Heart right ventricle (tissue), 16 donors: Measurements from ENCODE around the gene RALB. TPM values are rescaled to one million over a fixed set of nuclear protein-coding genes. Genes with fewer than 3 reads are reported as not detected.

Experiments used
- ATAC-seq, 8 donors: fragments of 200-7000 bp; cut with Tn5 transposase; one replicate each; pipeline ENCODE4 v1.9.1; 2020; ENCODE audit warnings: mild to moderate bottlenecking in 8 of 8, moderate library complexity in 8 of 8, moderate number of reproducible peaks in 1 of 8
- DNase-seq, 2 donors: peaks; one replicate each; pipeline ENCODE4 v3.0.0-alpha.2; 2020
- H3K27ac ChIP-seq, 10 donors: fragments of 200-600 bp; sonication (generic) in 2 of 10; one replicate each; pipeline versions ENCODE4 v1.5.0 to v1.8.0; 2020 to 2022; ENCODE audit warnings: mild to moderate bottlenecking in 3 of 10
- H3K27me3 ChIP-seq, 7 donors: fragments of 200-600 bp; one replicate each; pipeline ENCODE4 v1.8.0; 2021 to 2022; ENCODE audit warnings: mild to moderate bottlenecking in 2 of 7
- H3K36me3 ChIP-seq, 9 donors: fragments of 200-600 bp; sonication (generic) in 1 of 9; one replicate each; pipeline versions ENCODE4 v1.5.0 to v1.8.0; 2020 to 2022; ENCODE audit warnings: mild to moderate bottlenecking in 2 of 9
- H3K4me1 ChIP-seq, 9 donors: fragments of 200-600 bp; sonication (generic) in 1 of 9; one replicate each; pipeline versions ENCODE4 v1.5.0 to v1.8.0; 2020 to 2022; ENCODE audit warnings: mild to moderate bottlenecking in 4 of 9
- H3K4me3 ChIP-seq, 10 donors: fragments of 200-600 bp; sonication (generic) in 2 of 10; one replicate each; pipeline versions ENCODE4 v1.5.0 to v1.8.0; 2020 to 2022; ENCODE audit warnings: mild to moderate bottlenecking in 7 of 10, moderate library complexity in 2 of 10
- H3K9me3 ChIP-seq, 11 donors: fragments of 200-600 bp in 10 of 11; sonication (generic) in 2 of 11; one replicate each; pipeline versions ENCODE4 v1.5.0 to v1.8.0; 2013 to 2022; ENCODE audit warnings: mild to moderate bottlenecking in 2 of 11, control low read depth in 1 of 11, moderate library complexity in 1 of 11
- WGBS, 2 donors: extraction: QIAGEN DNeasy Blood & Tissue Kit; methylation state at CpG; one replicate each; pipeline ENCODE4 v1.1.7; 2013; ENCODE audit warnings: inconsistent platforms in 1 of 2; 5-methylcytosine and 5-hydroxymethylcytosine counted together
- intact Hi-C, 10 donors: fragments of 100-400 bp; cut with DNase I; formaldehyde crosslinking; loops; one replicate each; pipeline versions ENCODE4 v1.11.1 to v1.14.2; 2022
- polyA plus RNA-seq, 2 donors: library from polyadenylated mRNA; stranded (reverse); fragments of 200-250 nt; gene quantifications; one replicate each; pipeline ENCODE4 v1.2.3, GENCODE V29; 2013
- total RNA-seq, 10 donors: library from RNA; stranded (reverse); fragmentation: NEBNext Ultra II Directional in 3 of 10; extraction: Animal tissue kit (Norgen Biotek cat#: 25700) in 3 of 10; gene quantifications; one replicate each; pipeline versions ENCODE4 v1.2.1 to v1.2.4, GENCODE V29; 2021 to 2023
- TF ChIP-seq, protein P1 (sequence below), 9 donors: fragments of 200-600 bp; sonication (generic) in 2 of 9; IDR thresholded peaks; one replicate each; pipeline versions ENCODE4 v1.5.0 to v1.8.0; 2021 to 2022; ENCODE audit warnings: antibody characterized with exemption in 9 of 9, mild to moderate bottlenecking in 5 of 9, moderate library complexity in 1 of 9
- donor health status: Arrhythmogenic right ventricular cardiomyopathy.
- donor health status: ischemic (EF 13 %, LVEDD 7.1; RV severe dilation, severe dysfunction).
- donor health status: healthy with polysubstance abuse.
- donor health status: DM: no; HTN: yes; CAD: no.
- donor health status: DM: no; HTN: no; CAD: no.
- donor health status: ischemic (EF 25% LVEDD 6.9; RV normal size, moderate dysfunction).
- donor health status: ischemic (EF 25% LVEDD 5.7; RV mildly dilated, moderate dysfunction).
- donor health status: healthy.
- donor health status: DM: yes; HTN: yes; CAD: no.
- donor health status: Ischemic cardiomyopathy.
- donor health status: ischemic (EF 35%, LVEDD 5.7; RV mildly dilated, moderate dysfunction).
- donor health status: nonischemic (EF 11% LVEDD 7.7; RV severe dilation, severe dysfunction).
- donor health status: DM: yes; HTN: yes; CAD: no.
- donor health status: PGD.
- donor health status: ischemic (EF 29% LVEDD 5.4; RV normal size, mild dysfunction).
- donor health status: nonischemic (EF 23%, LVEDD 6.1; RV moderate dilation, normal function).

RALB gene
- total and polyA plus RNA-seq, 12 donors, result 21.9 to 68.1 (median 45.0) TPM

DNA sequence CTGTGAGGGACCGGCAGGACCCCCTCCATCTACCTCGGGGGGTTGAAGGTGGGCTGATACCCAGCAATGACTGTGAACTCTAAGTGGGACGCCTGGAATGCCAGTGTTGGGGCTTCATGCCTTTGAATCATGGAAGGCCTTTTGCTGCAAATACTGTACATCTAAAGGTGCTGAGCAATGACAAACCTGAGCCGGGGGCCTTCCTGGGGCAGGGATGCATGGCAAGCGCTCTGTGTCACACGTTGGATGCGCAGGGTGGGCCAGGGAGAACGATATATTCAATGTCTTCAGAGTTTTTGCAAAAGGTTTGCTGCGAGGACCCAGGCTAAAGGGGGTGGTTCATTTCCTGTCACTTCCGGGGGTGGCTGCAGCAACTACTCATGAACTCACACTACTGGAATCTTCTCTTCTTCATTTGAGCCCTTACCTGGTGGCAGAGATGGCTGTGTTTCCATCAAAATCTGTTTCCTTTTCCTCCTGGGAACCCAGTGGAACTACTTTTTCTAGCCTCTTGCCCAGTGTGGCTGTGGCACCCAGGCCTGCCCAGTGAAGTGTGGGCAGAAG is 69.2 kb downstream of the RALB start:
- intact Hi-C loops, result no loop called here
- H3K27ac ChIP-seq, result no peak overlapping the region
- no peak overlapping the region for H3K4me3 ChIP-seq
- TF ChIP-seq, protein P1, sequence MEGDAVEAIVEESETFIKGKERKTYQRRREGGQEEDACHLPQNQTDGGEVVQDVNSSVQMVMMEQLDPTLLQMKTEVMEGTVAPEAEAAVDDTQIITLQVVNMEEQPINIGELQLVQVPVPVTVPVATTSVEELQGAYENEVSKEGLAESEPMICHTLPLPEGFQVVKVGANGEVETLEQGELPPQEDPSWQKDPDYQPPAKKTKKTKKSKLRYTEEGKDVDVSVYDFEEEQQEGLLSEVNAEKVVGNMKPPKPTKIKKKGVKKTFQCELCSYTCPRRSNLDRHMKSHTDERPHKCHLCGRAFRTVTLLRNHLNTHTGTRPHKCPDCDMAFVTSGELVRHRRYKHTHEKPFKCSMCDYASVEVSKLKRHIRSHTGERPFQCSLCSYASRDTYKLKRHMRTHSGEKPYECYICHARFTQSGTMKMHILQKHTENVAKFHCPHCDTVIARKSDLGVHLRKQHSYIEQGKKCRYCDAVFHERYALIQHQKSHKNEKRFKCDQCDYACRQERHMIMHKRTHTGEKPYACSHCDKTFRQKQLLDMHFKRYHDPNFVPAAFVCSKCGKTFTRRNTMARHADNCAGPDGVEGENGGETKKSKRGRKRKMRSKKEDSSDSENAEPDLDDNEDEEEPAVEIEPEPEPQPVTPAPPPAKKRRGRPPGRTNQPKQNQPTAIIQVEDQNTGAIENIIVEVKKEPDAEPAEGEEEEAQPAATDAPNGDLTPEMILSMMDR (IDR thresholded peaks at IDR 0.05), result no peak
- no peak for DNase-seq
- ATAC-seq, result no peak
- H3K4me1 ChIP-seq, result peaks cover 19 to 37% (median 28%) of the 10 kb centered on the region in 9 donors
- no peaks in the 10 kb centered on the region for H3K36me3 ChIP-seq
- no peaks in the 10 kb centered on the region for H3K9me3 ChIP-seq
- H3K27me3 ChIP-seq, result peaks cover 0 to 23% (median 0%) of the 10 kb centered on the region in 7 donors
- WGBS, 2 donors, result 90 to 92% methylated on average over 10 of the region's 10 CpGs

DNA sequence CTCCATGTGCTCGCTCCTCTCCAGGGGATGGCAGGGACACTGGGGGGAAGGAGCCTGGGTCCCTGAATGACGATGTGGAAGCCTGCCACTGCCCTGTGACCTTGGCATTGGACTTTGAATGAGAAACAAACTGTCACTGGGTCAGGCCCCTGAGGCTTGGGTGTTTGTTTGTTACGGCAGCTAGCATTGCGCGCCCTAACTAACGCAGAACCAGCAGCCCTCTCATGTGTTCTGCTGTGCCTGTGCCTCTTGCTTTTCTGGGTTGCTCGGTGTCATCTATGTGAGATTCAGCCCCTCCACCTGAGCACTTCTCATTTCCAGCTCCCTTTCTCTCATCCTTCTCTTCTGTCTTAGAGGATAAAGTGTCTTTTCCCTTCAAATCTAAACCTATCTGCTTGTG is 69.7 kb downstream of the RALB start:
- Histone ChIP-seq H3K9me3 (no peaks in the 10 kb centered on the region), H3K4me3 (no peak overlapping the region), H3K36me3 (no peaks in the 10 kb centered on the region), H3K27ac (no peak overlapping the region), H3K27me3 (peaks cover 0 to 23% (median 0%) of the 10 kb centered on the region in 7 donors), H3K4me1 (peaks cover 19 to 37% (median 28%) of the 10 kb centered on the region in 9 donors)
- DNase-seq, result no peak
- TF ChIP-seq, protein P1 (IDR thresholded peaks at IDR 0.05), result no peak
- WGBS, 2 donors, result 96 to 97% methylated on average over 7 of the region's 7 CpGs
- intact Hi-C loops, result no loop called here
- ATAC-seq, result no peak

DNA sequence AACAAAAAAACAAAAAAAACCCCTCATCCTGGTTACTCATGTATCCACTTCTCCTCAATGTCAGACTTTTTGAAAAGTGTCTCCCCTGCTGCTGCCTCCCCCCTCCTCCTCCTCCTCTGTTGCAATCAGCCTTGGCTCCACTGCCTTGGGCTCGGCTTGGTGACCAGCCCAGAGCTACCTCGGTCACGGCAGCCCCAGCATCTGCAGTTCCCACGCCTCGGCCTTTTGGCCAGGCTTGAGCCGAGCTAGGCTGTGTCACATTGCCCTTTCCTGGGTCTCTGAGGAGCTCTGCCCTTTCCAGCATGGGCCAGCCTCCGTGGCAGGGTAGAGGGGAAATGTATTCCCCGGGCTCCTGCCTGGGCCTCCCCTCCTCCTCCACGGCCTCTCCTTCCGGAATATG is 70.6 kb downstream of the RALB start:
- Histone ChIP-seq H3K27me3 (peaks cover 0 to 23% (median 0%) of the 10 kb centered on the region in 7 donors), H3K36me3 (no peaks in the 10 kb centered on the region), H3K4me1 (peaks cover 19 to 37% (median 28%) of the 10 kb centered on the region in 9 donors), H3K4me3 (no peak overlapping the region), H3K9me3 (no peaks in the 10 kb centered on the region), H3K27ac (peak overlapping the region in 1 of 10 donors; percentile 36)
- intact Hi-C loops, result no loop called here
- WGBS, 2 donors, result 38 to 41% methylated on average over 10 of the region's 10 CpGs
- ATAC-seq (peak; percentile 65 to 93 (median 84)), DNase-seq (peak; percentile 45 to 77)
- TF ChIP-seq, protein P1 (IDR thresholded peaks at IDR 0.05), result no peak

DNA sequence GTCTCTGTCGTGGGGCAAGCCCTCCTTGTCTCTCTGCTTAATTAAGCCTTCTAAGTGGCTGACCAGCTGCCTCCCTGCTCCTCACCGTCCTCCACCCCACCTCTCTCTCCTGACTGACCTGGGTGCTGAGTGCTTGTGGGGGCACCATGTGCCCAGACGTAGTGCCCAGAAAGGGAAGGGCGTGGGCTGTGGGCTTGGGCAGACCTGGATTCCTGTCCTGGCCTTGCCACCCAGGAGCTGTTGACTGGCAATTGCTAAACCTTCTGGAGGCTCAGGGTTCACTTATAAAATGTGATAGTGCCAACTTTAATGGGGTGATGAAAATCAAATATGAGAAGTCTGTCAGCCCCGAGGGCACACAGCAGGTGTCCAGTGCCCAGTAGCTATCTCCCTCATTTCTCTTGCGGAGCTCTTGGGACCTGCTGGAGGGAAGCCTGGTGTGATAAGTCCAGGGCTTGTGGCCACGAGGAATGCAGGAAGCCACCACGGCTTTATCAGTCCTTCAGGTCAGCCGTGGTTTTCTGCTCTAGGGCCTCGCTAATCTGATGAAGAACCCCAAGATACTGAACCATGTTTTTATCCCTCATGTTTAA is 71.3 kb downstream of the RALB start:
- Histone ChIP-seq H3K4me3 (no peak overlapping the region), H3K27ac (peak overlapping the region in 1 of 10 donors; percentile 36), H3K36me3 (no peaks in the 10 kb centered on the region), H3K27me3 (peaks cover 0 to 23% (median 0%) of the 10 kb centered on the region in 7 donors), H3K4me1 (peaks cover 14 to 32% (median 24%) of the 10 kb centered on the region in 9 donors), H3K9me3 (no peaks in the 10 kb centered on the region)
- no peak for DNase-seq
- TF ChIP-seq, protein P1 (IDR thresholded peaks at IDR 0.05), result no peak
- whole genome bisulfite sequencing, 2 donors, result 46 to 53% methylated on average over 10 of the region's 10 CpGs
- intact Hi-C loops, result no loop called here
- peak in 2 of 8 donors; percentile 4 to 11 for ATAC-seq
